Measurements from ENCODE around the gene SV2B. TPM values are rescaled to one million over a fixed set of nuclear protein-coding genes. Genes with fewer than 3 reads are reported as not detected.

Gene SV2B
- total RNA-seq, 1 experiment from 2014 or later, result 3.9 TPM

DNA sequence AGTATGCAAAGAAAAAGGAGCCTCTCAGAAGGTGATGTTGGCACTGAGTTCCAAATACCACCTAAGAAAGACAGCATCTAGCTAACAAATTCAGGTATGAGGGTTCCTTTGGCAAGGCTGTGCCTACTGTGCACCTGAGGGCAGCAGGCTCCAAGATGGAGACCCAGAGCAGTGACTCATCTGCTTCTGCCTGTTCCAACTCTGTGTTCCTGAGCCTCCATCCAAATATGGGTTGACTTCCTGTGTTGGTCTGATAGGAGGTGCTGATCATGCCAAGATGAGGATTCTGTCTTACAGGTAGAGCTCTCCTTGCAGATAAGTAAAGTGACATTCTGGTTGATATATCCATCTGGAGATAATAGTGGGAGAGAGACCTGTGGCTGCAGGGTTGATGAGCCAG lies 26.0 kb downstream of the SV2B start:
- no peak overlapping the region for H3K27ac ChIP-seq (ENCODE audit: low read depth, low read length, poor library complexity, severe bottlenecking)
- BruUV-seq (replicated peaks), result no TSS peak
- POLR2A ChIA-PET (ENCODE audit: low non-redundant PET), result no interaction called here
- H3K4me1 ChIP-seq (ENCODE audit: insufficient read depth, low read length, poor library complexity, severe bottlenecking), result no peaks in the 10 kb centered on the region
- no peak overlapping the region for H3K4me3 ChIP-seq (ENCODE audit: low read depth, low read length, poor library complexity, severe bottlenecking)
- TF ChIP-seq EZH2 (IDR thresholded peaks at IDR 0.05; ENCODE audit: borderline replicate concordance, low read depth, low read length, poor library complexity, severe bottlenecking) (no peak), CTCF (conservative IDR thresholded peaks at IDR 0.05; ENCODE audit: low read depth, low read length) (no peak)
- peaks cover 19% of the 10 kb centered on the region for H3K27me3 ChIP-seq (replicated peaks; ENCODE audit: insufficient read depth, low read depth, low read length, poor library complexity)
- no peak for DNase-seq (ENCODE audit: low spot score)
- intact Hi-C loops (cut with micrococcal nuclease; ENCODE audit: unreplicated experiment), result no loop called here
- no peaks in the 10 kb centered on the region for H3K36me3 ChIP-seq (ENCODE audit: insufficient read depth, low read length, poor library complexity, severe bottlenecking)
- CTCF ChIA-PET, result no interaction called here
- no peaks in the 10 kb centered on the region for H3K9me3 ChIP-seq (ENCODE audit: low read depth, low read length, poor library complexity, severe bottlenecking)

- intact Hi-C loops (cut with micrococcal nuclease; ENCODE audit: unreplicated experiment), result no loop called here
- BruUV-seq (replicated peaks), result no TSS peak
- ChIA-PET POLR2A (ENCODE audit: low non-redundant PET) (no interaction called here), CTCF (no interaction called here)
- no peak overlapping the region for H3K4me3 ChIP-seq (ENCODE audit: low read depth, low read length, poor library complexity, severe bottlenecking)
- no peaks in the 10 kb centered on the region for H3K36me3 ChIP-seq (ENCODE audit: insufficient read depth, low read length, poor library complexity, severe bottlenecking)
- H3K27me3 ChIP-seq (replicated peaks; ENCODE audit: insufficient read depth, low read depth, low read length, poor library complexity), result peaks cover 19% of the 10 kb centered on the region
- no peak for TF ChIP-seq EZH2 (IDR thresholded peaks at IDR 0.05; ENCODE audit: borderline replicate concordance, low read depth, low read length, poor library complexity, severe bottlenecking)
- TF ChIP-seq CTCF (conservative IDR thresholded peaks at IDR 0.05; ENCODE audit: low read depth, low read length), result no peak
- no peaks in the 10 kb centered on the region for H3K4me1 ChIP-seq (ENCODE audit: insufficient read depth, low read length, poor library complexity, severe bottlenecking)
- H3K27ac ChIP-seq (ENCODE audit: low read depth, low read length, poor library complexity, severe bottlenecking), result no peak overlapping the region
- no peak for DNase-seq (ENCODE audit: low spot score)
- no peaks in the 10 kb centered on the region for H3K9me3 ChIP-seq (ENCODE audit: low read depth, low read length, poor library complexity, severe bottlenecking)
Observed at GRCh38 chr15:91127236-91127955, 27.3 kb downstream of the SV2B start.

GRCh38 chr15:91128016-91128415 lies 28.0 kb downstream of the SV2B start:
- no peaks in the 10 kb centered on the region for H3K9me3 ChIP-seq (ENCODE audit: low read depth, low read length, poor library complexity, severe bottlenecking)
- peaks cover 19% of the 10 kb centered on the region for H3K27me3 ChIP-seq (replicated peaks; ENCODE audit: insufficient read depth, low read depth, low read length, poor library complexity)
- no TSS peak for BruUV-seq (replicated peaks)
- POLR2A ChIA-PET (ENCODE audit: low non-redundant PET), result no interaction called here
- CTCF ChIA-PET, result no interaction called here
- TF ChIP-seq CTCF (conservative IDR thresholded peaks at IDR 0.05; ENCODE audit: low read depth, low read length), result no peak
- no peak for TF ChIP-seq EZH2 (IDR thresholded peaks at IDR 0.05; ENCODE audit: borderline replicate concordance, low read depth, low read length, poor library complexity, severe bottlenecking)
- no peak for DNase-seq (ENCODE audit: low spot score)
- H3K27ac ChIP-seq (ENCODE audit: low read depth, low read length, poor library complexity, severe bottlenecking), result no peak overlapping the region
- H3K36me3 ChIP-seq (ENCODE audit: insufficient read depth, low read length, poor library complexity, severe bottlenecking), result no peaks in the 10 kb centered on the region
- no peak overlapping the region for H3K4me3 ChIP-seq (ENCODE audit: low read depth, low read length, poor library complexity, severe bottlenecking)
- intact Hi-C loops (cut with micrococcal nuclease; ENCODE audit: unreplicated experiment), result no loop called here
- H3K4me1 ChIP-seq (ENCODE audit: insufficient read depth, low read length, poor library complexity, severe bottlenecking), result no peaks in the 10 kb centered on the region

All from A673 (cell line).